ENCODE results near the gene NKX6-2. TPM values are rescaled to one million over a fixed set of nuclear protein-coding genes. Genes with fewer than 3 reads are reported as not detected.

Gene NKX6-2
- total RNA-seq, 4 donors from 2014 or later, result not detected

- no peak overlapping the region for H3K27ac ChIP-seq
- DNase-seq (ENCODE audit: low spot score in 2 of 2), result no peak
- peaks cover 44% of the 10 kb centered on the region for H3K27me3 ChIP-seq
- TF ChIP-seq POLR2AphosphoS5 (IDR thresholded peaks at IDR 0.05), result no peak
- TF ChIP-seq CTCF (IDR thresholded peaks at IDR 0.05), result no peak
- TF ChIP-seq EP300 (IDR thresholded peaks at IDR 0.05), result no peak
- no peak for TF ChIP-seq POLR2A (IDR thresholded peaks at IDR 0.05)
- no peaks in the 10 kb centered on the region for H3K9me3 ChIP-seq
- WGBS, result 62% methylated on average over 18 of the region's 23 CpGs
- H3K4me3 ChIP-seq, result no peak overlapping the region
- no peaks in the 10 kb centered on the region for H3K36me3 ChIP-seq
- no peaks in the 10 kb centered on the region for H3K4me1 ChIP-seq
These were observed 19.0 kb upstream of the NKX6-2 start for GRCh38 chr10:132804785-132805426.

GRCh38 chr10:132804287-132804686, 18.3 kb upstream of the NKX6-2 start:
- WGBS, result 90% methylated on average over 11 of the region's 11 CpGs
- Histone ChIP-seq H3K9me3 (no peaks in the 10 kb centered on the region), H3K4me1 (no peaks in the 10 kb centered on the region), H3K27ac (no peak overlapping the region), H3K4me3 (no peak overlapping the region), H3K27me3 (peaks cover 40% of the 10 kb centered on the region), H3K36me3 (no peaks in the 10 kb centered on the region)
- TF ChIP-seq CTCF (IDR thresholded peaks at IDR 0.05), result no peak
- no peak for TF ChIP-seq EP300 (IDR thresholded peaks at IDR 0.05)
- TF ChIP-seq POLR2AphosphoS5 (IDR thresholded peaks at IDR 0.05), result no peak
- no peak for TF ChIP-seq POLR2A (IDR thresholded peaks at IDR 0.05)
- no peak for DNase-seq (ENCODE audit: low spot score in 2 of 2)

GRCh38 chr10:132803416-132804210, 17.7 kb upstream of the NKX6-2 start:
- no peak for DNase-seq (ENCODE audit: low spot score in 2 of 2)
- Histone ChIP-seq H3K36me3 (no peaks in the 10 kb centered on the region), H3K4me3 (no peak overlapping the region), H3K27ac (no peak overlapping the region), H3K4me1 (no peaks in the 10 kb centered on the region), H3K27me3 (peaks cover 33% of the 10 kb centered on the region), H3K9me3 (no peaks in the 10 kb centered on the region)
- TF ChIP-seq POLR2A (IDR thresholded peaks at IDR 0.05), result no peak
- no peak for TF ChIP-seq CTCF (IDR thresholded peaks at IDR 0.05)
- no peak for TF ChIP-seq POLR2AphosphoS5 (IDR thresholded peaks at IDR 0.05)
- no peak for TF ChIP-seq EP300 (IDR thresholded peaks at IDR 0.05)
- WGBS, result 84% methylated on average over 33 of the region's 34 CpGs

GRCh38 chr10:132802694-132803320, 16.9 kb upstream of the NKX6-2 start:
- Histone ChIP-seq H3K4me3 (no peak overlapping the region), H3K36me3 (no peaks in the 10 kb centered on the region), H3K27me3 (peaks cover 27% of the 10 kb centered on the region), H3K9me3 (no peaks in the 10 kb centered on the region), H3K27ac (no peak overlapping the region), H3K4me1 (no peaks in the 10 kb centered on the region)
- DNase-seq (ENCODE audit: low spot score in 2 of 2), result no peak
- 65% methylated on average over 9 of the region's 16 CpGs for WGBS
- no peak for TF ChIP-seq POLR2AphosphoS5 (IDR thresholded peaks at IDR 0.05)
- TF ChIP-seq POLR2A (IDR thresholded peaks at IDR 0.05), result no peak
- TF ChIP-seq CTCF (IDR thresholded peaks at IDR 0.05), result no peak
- no peak for TF ChIP-seq EP300 (IDR thresholded peaks at IDR 0.05)

GRCh38 chr10:132802048-132802447, 16.1 kb upstream of the NKX6-2 start:
- Histone ChIP-seq H3K4me3 (no peak overlapping the region), H3K27ac (no peak overlapping the region), H3K27me3 (peaks cover 20% of the 10 kb centered on the region), H3K4me1 (no peaks in the 10 kb centered on the region), H3K9me3 (no peaks in the 10 kb centered on the region), H3K36me3 (no peaks in the 10 kb centered on the region)
- TF ChIP-seq EP300 (IDR thresholded peaks at IDR 0.05), result no peak
- TF ChIP-seq POLR2A (IDR thresholded peaks at IDR 0.05), result no peak
- no peak for TF ChIP-seq POLR2AphosphoS5 (IDR thresholded peaks at IDR 0.05)
- TF ChIP-seq CTCF (IDR thresholded peaks at IDR 0.05), result no peak
- no peak for DNase-seq (ENCODE audit: low spot score in 2 of 2)
- WGBS, result 68% methylated on average over 3 of the region's 8 CpGs

All from suprapubic skin (tissue), 4 donors.